H9 (cell line): ENCODE data around the gene GCN1. TPM values are rescaled to one million over a fixed set of nuclear protein-coding genes. Genes with fewer than 3 reads are reported as not detected.
"Not testable (repeated sequence)": the region's sequence is repeated elsewhere in the genome, so short reads cannot be mapped to it uniquely, and the experiment has no call there.

Experiments
- DNase-seq: peaks from one replicate; pipeline ENCODE4 v3.0.0-alpha.2; 2017
- H2AFZ ChIP-seq: one replicate; pipeline ENCODE4 v1.6.1; 2013; ENCODE audit warnings: mild to moderate bottlenecking, low read length, control low read depth, moderate library complexity
- H2AK5ac ChIP-seq: 2 replicates; pipeline ENCODE4 v1.6.1; 2013; ENCODE audit warnings: low read length, control low read depth, mixed read lengths; ENCODE audit not compliant: insufficient read length
- H2BK120ac ChIP-seq: one replicate; pipeline ENCODE4 v1.6.1; 2013; ENCODE audit warnings: low read depth, mild to moderate bottlenecking, low read length, control low read depth, inconsistent platforms; ENCODE audit not compliant: poor library complexity, severe bottlenecking
- H2BK12ac ChIP-seq: 2 replicates; pipeline ENCODE4 v1.6.1; 2013; ENCODE audit warnings: low read length, control low read depth, mixed read lengths, low read depth; ENCODE audit not compliant: insufficient read length
- H2BK15ac ChIP-seq: 2 replicates; pipeline ENCODE4 v1.6.1; 2013; ENCODE audit warnings: low read depth, low read length, control low read depth
- H2BK20ac ChIP-seq: one replicate; pipeline ENCODE4 v1.6.1; 2013; ENCODE audit warnings: low read depth, mild to moderate bottlenecking, low read length, control low read depth, inconsistent platforms; ENCODE audit not compliant: poor library complexity, severe bottlenecking
- H2BK5ac ChIP-seq: 2 replicates; pipeline ENCODE4 v1.6.1; 2013; ENCODE audit warnings: low read length, control low read depth, mixed read lengths; ENCODE audit not compliant: insufficient read length
- H3K14ac ChIP-seq: 2 replicates; pipeline ENCODE4 v1.6.1; 2013; ENCODE audit warnings: low read length, control low read depth; ENCODE audit not compliant: insufficient read depth
- H3K18ac ChIP-seq: 2 replicates; pipeline ENCODE4 v1.6.1; 2013; ENCODE audit warnings: low read depth, mild to moderate bottlenecking, mixed read lengths, low read length, control low read depth; ENCODE audit not compliant: insufficient read length
- H3K23ac ChIP-seq: 2 replicates; pipeline ENCODE4 v1.6.1; 2013; ENCODE audit warnings: low read length, control low read depth, mixed read lengths, low read depth; ENCODE audit not compliant: insufficient read length
- H3K23me2 ChIP-seq: 2 replicates; pipeline ENCODE4 v1.6.1; 2013; ENCODE audit warnings: low read depth, mild to moderate bottlenecking, mixed read lengths, low read length, control low read depth; ENCODE audit not compliant: insufficient read length, poor library complexity, severe bottlenecking
- H3K27ac ChIP-seq: 2 replicates; pipeline ENCODE4 v1.5.1; 2013; ENCODE audit warnings: low read length, control low read depth, mixed read lengths, low read depth; ENCODE audit not compliant: insufficient read length
- H3K27me3 ChIP-seq: 2 replicates; pipeline ENCODE4 v1.6.1; 2013; ENCODE audit warnings: low read length, control low read depth, inconsistent platforms; ENCODE audit not compliant: insufficient read depth
- H3K4ac ChIP-seq: 2 replicates; pipeline ENCODE4 v1.6.1; 2013; ENCODE audit warnings: low read depth, mild to moderate bottlenecking, control low read depth, inconsistent platforms, low read length, moderate library complexity
- H3K4me1 ChIP-seq: 2 replicates; pipeline ENCODE4 v1.6.1; 2013; ENCODE audit warnings: low read length, control low read depth, inconsistent platforms; ENCODE audit not compliant: insufficient read depth
- H3K4me2 ChIP-seq: 2 replicates; pipeline ENCODE4 v1.6.1; 2013; ENCODE audit warnings: low read length, control low read depth, mixed read lengths; ENCODE audit not compliant: insufficient read length, insufficient read depth
- H3K56ac ChIP-seq: 2 replicates; pipeline ENCODE4 v1.6.1; 2013; ENCODE audit warnings: low read depth, mild to moderate bottlenecking, mixed read lengths, low read length, control low read depth; ENCODE audit not compliant: insufficient read length
- H3K79me1 ChIP-seq: 2 replicates; pipeline ENCODE4 v1.6.1; 2013; ENCODE audit warnings: low read depth, mild to moderate bottlenecking, moderate library complexity, low read length, control low read depth, inconsistent platforms; ENCODE audit not compliant: insufficient read depth, poor library complexity, severe bottlenecking
- H3K79me2 ChIP-seq: 2 replicates; pipeline ENCODE4 v1.6.1; 2013; ENCODE audit warnings: low read length, control low read depth, inconsistent platforms; ENCODE audit not compliant: insufficient read depth
- H3K9ac ChIP-seq: 2 replicates; pipeline ENCODE4 v1.6.1; 2013; ENCODE audit warnings: low read length, control low read depth, mixed read lengths; ENCODE audit not compliant: insufficient read length; ENCODE audit errors: extremely low read depth
- H3K9me3 ChIP-seq: one replicate; pipeline ENCODE4 v1.6.1; 2013; ENCODE audit warnings: low read depth, low read length, inconsistent platforms; ENCODE audit not compliant: control insufficient read depth
- H3T11ph ChIP-seq: one replicate; pipeline ENCODE4 v1.6.1; 2013; ENCODE audit warnings: mild to moderate bottlenecking, low read length, control low read depth, inconsistent platforms
- H4K20me1 ChIP-seq: one replicate; pipeline ENCODE4 v1.6.1; 2013; ENCODE audit not compliant: control insufficient read depth, insufficient read length, insufficient read depth
- H4K5ac ChIP-seq: 2 replicates; pipeline ENCODE4 v1.6.1; 2013; ENCODE audit warnings: low read depth, mild to moderate bottlenecking, mixed read lengths, low read length, control low read depth; ENCODE audit not compliant: insufficient read length
- H4K8ac ChIP-seq: replicated peaks from 2 replicates; pipeline ENCODE4 v1.6.1; 2013; ENCODE audit warnings: low read length, control low read depth, mixed read lengths, low read depth; ENCODE audit not compliant: insufficient read length
- H4K91ac ChIP-seq: 2 replicates; pipeline ENCODE4 v1.6.1; 2013; ENCODE audit warnings: low read depth, mild to moderate bottlenecking, moderate library complexity, mixed read lengths, low read length, control low read depth; ENCODE audit not compliant: insufficient read length
- H3K27ac Mint-ChIP-seq, 3 experiments: 2 replicates in 2 of 3; 3 replicates in 1 of 3; pipeline ENCODE4 v1.8.0; 2020 to 2021; ENCODE audit warnings: mixed read lengths in 3 of 3, mild to moderate bottlenecking in 1 of 3, moderate library complexity in 1 of 3
- H3K27me3 Mint-ChIP-seq: 2 replicates; pipeline ENCODE4 v1.8.0; 2021; ENCODE audit warnings: low read depth, mild to moderate bottlenecking, moderate library complexity, mixed read lengths
- H3K36me3 Mint-ChIP-seq, 3 experiments: 2 replicates in 2 of 3; 3 replicates in 1 of 3; pipeline ENCODE4 v1.8.0; 2020 to 2021; ENCODE audit warnings: low read depth in 3 of 3, mixed read lengths in 3 of 3; ENCODE audit not compliant: insufficient read depth in 1 of 3
- H3K4me1 Mint-ChIP-seq, 2 experiments: 2 replicates each; pipeline ENCODE4 v1.8.0; 2020; ENCODE audit warnings: mixed read lengths in 2 of 2
- H3K4me3 Mint-ChIP-seq, 2 experiments: 2 replicates in 1 of 2; 3 replicates in 1 of 2; pipeline ENCODE4 v1.8.0; 2020 to 2021; ENCODE audit warnings: mild to moderate bottlenecking in 2 of 2, mixed read lengths in 2 of 2, moderate library complexity in 1 of 2
- H3K9me3 Mint-ChIP-seq, 2 experiments: 2 replicates in 1 of 2; 3 replicates in 1 of 2; pipeline ENCODE4 v1.8.0; 2020; ENCODE audit warnings: mild to moderate bottlenecking in 2 of 2, mixed read lengths in 2 of 2, moderate library complexity in 1 of 2
- WGBS: extraction: QIAGEN DNeasy Blood & Tissue Kit; methylation state at CpG from one replicate; pipeline ENCODE4 v1.1.7; 2013; ENCODE audit warnings: missing lambda C conversion rate, low lambda C conversion rate, mixed read lengths; ENCODE audit not compliant: insufficient read length; ENCODE audit errors: extremely low coverage; 5-methylcytosine and 5-hydroxymethylcytosine counted together
- total RNA-seq: library from RNA; stranded (reverse); gene quantifications from 2 replicates; pipeline ENCODE4 v1.2.1, GENCODE V29; 2021
- TF ChIP-seq, protein P1 (sequence below): fragments of 200-600 bp; sonication (generic); conservative IDR thresholded peaks from 3 replicates; pipeline ENCODE4 v1.8.0; 2021; ENCODE audit warnings: antibody characterized with exemption, mild to moderate bottlenecking

The GCN1 gene
- total RNA-seq, 1 experiment from 2014 or later, result 137 TPM

- H3K4me3 Mint-ChIP-seq, result no peak overlapping the region
- no peak for DNase-seq
- peaks cover 36 to 55% (median 51%) of the 10 kb centered on the region in 3 experiments for H3K36me3 Mint-ChIP-seq
- no peak overlapping the region for H4K8ac ChIP-seq
- H3K4ac ChIP-seq, result no peak overlapping the region
- H2BK15ac ChIP-seq, result no peak overlapping the region
- no peaks in the 10 kb centered on the region for H3K9me3 ChIP-seq
- H3K27ac Mint-ChIP-seq, result no peak overlapping the region
- H3K79me1 ChIP-seq, result no peaks in the 10 kb centered on the region
- TF ChIP-seq, protein P1, sequence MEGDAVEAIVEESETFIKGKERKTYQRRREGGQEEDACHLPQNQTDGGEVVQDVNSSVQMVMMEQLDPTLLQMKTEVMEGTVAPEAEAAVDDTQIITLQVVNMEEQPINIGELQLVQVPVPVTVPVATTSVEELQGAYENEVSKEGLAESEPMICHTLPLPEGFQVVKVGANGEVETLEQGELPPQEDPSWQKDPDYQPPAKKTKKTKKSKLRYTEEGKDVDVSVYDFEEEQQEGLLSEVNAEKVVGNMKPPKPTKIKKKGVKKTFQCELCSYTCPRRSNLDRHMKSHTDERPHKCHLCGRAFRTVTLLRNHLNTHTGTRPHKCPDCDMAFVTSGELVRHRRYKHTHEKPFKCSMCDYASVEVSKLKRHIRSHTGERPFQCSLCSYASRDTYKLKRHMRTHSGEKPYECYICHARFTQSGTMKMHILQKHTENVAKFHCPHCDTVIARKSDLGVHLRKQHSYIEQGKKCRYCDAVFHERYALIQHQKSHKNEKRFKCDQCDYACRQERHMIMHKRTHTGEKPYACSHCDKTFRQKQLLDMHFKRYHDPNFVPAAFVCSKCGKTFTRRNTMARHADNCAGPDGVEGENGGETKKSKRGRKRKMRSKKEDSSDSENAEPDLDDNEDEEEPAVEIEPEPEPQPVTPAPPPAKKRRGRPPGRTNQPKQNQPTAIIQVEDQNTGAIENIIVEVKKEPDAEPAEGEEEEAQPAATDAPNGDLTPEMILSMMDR, result no peak
- WGBS, result no CpG with 5 or more reads among the region's 13 CpGs
- no peak overlapping the region for H2BK5ac ChIP-seq
- no peak overlapping the region for H3K9ac ChIP-seq
- no peak overlapping the region for H3K18ac ChIP-seq
- H2BK20ac ChIP-seq, result no peak overlapping the region
- H2AK5ac ChIP-seq, result no peak overlapping the region
- H4K20me1 ChIP-seq, result peaks cover 5% of the 10 kb centered on the region
- no peak overlapping the region for H3K27ac ChIP-seq
- no peak overlapping the region for H2AFZ ChIP-seq
- no peaks in the 10 kb centered on the region for H3K79me2 ChIP-seq
- H3T11ph ChIP-seq, result no peak overlapping the region
- H3K23me2 ChIP-seq, result no peaks in the 10 kb centered on the region
- H3K27me3 Mint-ChIP-seq, result no peaks in the 10 kb centered on the region
- H4K5ac ChIP-seq, result no peak overlapping the region
- H3K27me3 ChIP-seq, result no peaks in the 10 kb centered on the region
- peaks cover 1 to 4% of the 10 kb centered on the region in 2 experiments; a peak in 1 of 5 replicates for H3K9me3 Mint-ChIP-seq
- H3K4me2 ChIP-seq, result no peak overlapping the region
- H3K56ac ChIP-seq, result no peak overlapping the region
- H3K4me1 ChIP-seq, result no peaks in the 10 kb centered on the region
- peaks cover 2 to 8% of the 10 kb centered on the region in 2 experiments; a peak in 3 of 4 replicates for H3K4me1 Mint-ChIP-seq
- H4K91ac ChIP-seq, result no peak overlapping the region
- no peak overlapping the region for H2BK120ac ChIP-seq
- H2BK12ac ChIP-seq, result no peak overlapping the region
- H3K14ac ChIP-seq, result no peak overlapping the region
- H3K23ac ChIP-seq, result no peak overlapping the region
Measured at GRCh38 chr12:120207227-120207626, 12.7 kb upstream of the GCN1 start.

DNA sequence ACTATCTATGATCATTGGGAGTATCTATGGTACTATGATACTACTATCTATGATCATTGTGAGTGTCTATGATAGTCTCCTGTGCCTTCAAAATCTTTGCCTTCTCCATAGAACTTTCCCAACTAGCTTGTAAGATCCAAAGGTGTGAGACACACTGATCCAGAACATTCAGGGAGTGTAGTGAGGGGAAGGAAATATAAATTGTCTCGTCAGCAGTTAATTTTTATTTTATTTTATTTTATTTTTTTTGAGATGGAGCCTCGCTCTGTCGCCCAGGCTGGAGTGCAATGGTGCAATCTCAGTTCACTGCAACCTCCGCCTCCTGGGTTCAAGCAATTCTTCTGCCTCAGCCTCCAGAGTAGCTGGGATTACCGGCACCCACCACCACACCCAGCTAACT lies 12.3 kb upstream of the GCN1 start:
- H3K9me3 Mint-ChIP-seq, H3K27me3 Mint-ChIP-seq, H3K79me1 ChIP-seq, H3K27ac Mint-ChIP-seq, H3K9me3 ChIP-seq, H3K27ac ChIP-seq, H2BK12ac ChIP-seq, H3K23me2 ChIP-seq, H3K4me2 ChIP-seq, H3K4ac ChIP-seq, H4K20me1 ChIP-seq, H4K91ac ChIP-seq, H3K4me1 ChIP-seq, H2AK5ac ChIP-seq, H4K5ac ChIP-seq, H2BK120ac ChIP-seq, H4K8ac ChIP-seq, H3T11ph ChIP-seq, H3K79me2 ChIP-seq, H3K27me3 ChIP-seq, H3K4me3 Mint-ChIP-seq, DNase-seq, H3K14ac ChIP-seq, H2AFZ ChIP-seq, H3K23ac ChIP-seq, H3K18ac ChIP-seq, H2BK5ac ChIP-seq, H3K9ac ChIP-seq, H2BK20ac ChIP-seq, H2BK15ac ChIP-seq, H3K56ac ChIP-seq: not testable (repeated sequence)
- no CpG with 5 or more reads among the region's 5 CpGs for WGBS
- H3K36me3 Mint-ChIP-seq, result peaks cover 34 to 51% (median 46%) of the 10 kb centered on the region in 3 experiments
- H3K4me1 Mint-ChIP-seq, result peaks cover 5 to 11% of the 10 kb centered on the region in 2 experiments; a peak in 3 of 4 replicates
